B cell (primary cell): ENCODE results near the gene CTAGE4. TPM values are rescaled to one million over a fixed set of nuclear protein-coding genes. Genes with fewer than 3 reads are reported as not detected.
"Not testable (repeated sequence)": the region's sequence is repeated elsewhere in the genome, so short reads cannot be mapped to it uniquely, and the experiment has no call there.

ENCODE experiments used
- ATAC-seq: fragments of 200-7000 bp; cut with Tn5 transposase; one replicate; pipeline ENCODE4 v1.10.0; 2021; ENCODE audit warnings: low read depth, mild to moderate bottlenecking, moderate number of reproducible peaks, moderate library complexity
- CTCF ChIA-PET: fragments of 350-600 bp; sonication (Branson Sonifier 250); formaldehyde crosslinking; loops from one replicate; lab custom pipeline; 2021; ENCODE audit warnings: antibody characterized with exemption, inconsistent platforms; lab: Charles Lee
- POLR2A ChIA-PET: fragments of 350-600 bp; sonication (Branson Sonifier 250); formaldehyde crosslinking; loops from one replicate; lab custom pipeline; 2021; ENCODE audit warnings: antibody characterized with exemption; lab: Charles Lee
- DNase-seq: peaks from one replicate; pipeline ENCODE4 v3.0.0; 2013
- H2AFZ ChIP-seq: 2 replicates; pipeline ENCODE4 v1.6.1; 2012; ENCODE audit warnings: mild to moderate bottlenecking, low read depth, low read length; ENCODE audit not compliant: insufficient read depth, poor library complexity, severe bottlenecking
- H3K27ac ChIP-seq, 2 donors: 1 replicate in 1 of 2; 2 replicates in 1 of 2; pipeline ENCODE4 v1.5.1; 2012 to 2013; ENCODE audit warnings: low read length in 2 of 2, mild to moderate bottlenecking in 2 of 2, moderate library complexity in 1 of 2
- H3K27me3 ChIP-seq, 4 experiments: fragments of 200-600 bp in 1 of 4; sonication (generic) in 1 of 4; replicated peaks in 1 of 4; 1 replicate in 2 of 4; 2 replicates in 2 of 4; pipeline versions ENCODE4 v1.6.1 to v1.7.0; 2013 to 2016; ENCODE audit warnings: low read length in 3 of 4, mild to moderate bottlenecking in 2 of 4, mixed read lengths in 1 of 4, moderate library complexity in 1 of 4; ENCODE audit not compliant: insufficient read depth in 4 of 4, control insufficient read depth in 3 of 4; ENCODE audit errors: control extremely low read depth in 1 of 4
- H3K36me3 ChIP-seq, 2 experiments: replicated peaks in 1 of 2; 1 replicate in 1 of 2; 2 replicates in 1 of 2; pipeline versions ENCODE4 v1.6.1 to v1.7.1; 2013; ENCODE audit warnings: low read length in 1 of 2; ENCODE audit not compliant: insufficient read depth in 2 of 2, control insufficient read depth in 1 of 2; ENCODE audit errors: control extremely low read depth in 1 of 2, extremely low read depth in 1 of 2
- H3K4me1 ChIP-seq, 2 donors: fragments of 200-600 bp in 1 of 2; sonication (generic) in 1 of 2; 1 replicate in 1 of 2; 2 replicates in 1 of 2; pipeline versions ENCODE4 v1.5.1 to v1.6.1; 2013 to 2017; ENCODE audit warnings: low read length in 2 of 2; ENCODE audit not compliant: control insufficient read depth in 2 of 2, insufficient read depth in 2 of 2
- H3K4me2 ChIP-seq: replicated peaks from 2 replicates; pipeline ENCODE3; 2012; ENCODE audit warnings: mild to moderate bottlenecking, low read depth, low read length; ENCODE audit not compliant: poor library complexity, severe bottlenecking
- H3K4me3 ChIP-seq, 5 experiments: fragments of 200-600 bp in 1 of 5; sonication (generic) in 1 of 5; 1 replicate in 3 of 5; 2 replicates in 2 of 5; pipeline versions ENCODE4 v1.5.1 to v1.7.0; 2011 to 2016; ENCODE audit warnings: low read length in 4 of 5, mild to moderate bottlenecking in 4 of 5, low read depth in 2 of 5, control low read depth in 1 of 5, moderate library complexity in 1 of 5; ENCODE audit not compliant: insufficient read depth in 1 of 5; ENCODE audit errors: control extremely low read depth in 1 of 5, extremely low read depth in 1 of 5
- H3K79me2 ChIP-seq: fragments of 200-600 bp; sonication (generic); one replicate; pipeline ENCODE4 v1.6.0; 2016; ENCODE audit warnings: low read length; ENCODE audit not compliant: control insufficient read depth, insufficient read depth
- H3K9ac ChIP-seq: fragments of 200-600 bp; sonication (generic); 2 replicates; pipeline ENCODE4 v1.6.1; 2017; ENCODE audit warnings: mild to moderate bottlenecking, low read length, moderate library complexity
- H3K9me3 ChIP-seq, 3 donors: one replicate each; pipeline versions ENCODE4 v1.6.1 to v1.7.1; 2013; ENCODE audit warnings: low read length in 2 of 3; ENCODE audit not compliant: control insufficient read depth in 2 of 3, insufficient read depth in 1 of 3; ENCODE audit errors: control extremely low read depth in 1 of 3
- H4K20me1 ChIP-seq: 2 replicates; pipeline ENCODE4 v1.6.0; 2012; ENCODE audit warnings: mild to moderate bottlenecking, low read length; ENCODE audit not compliant: insufficient read depth, control insufficient read depth, poor library complexity, severe bottlenecking
- H3K27ac Mint-ChIP-seq: one replicate; pipeline ENCODE4 v1.8.0; 2021; ENCODE audit warnings: mixed read lengths
- H3K27me3 Mint-ChIP-seq: one replicate; pipeline ENCODE4 v1.8.0; 2021; ENCODE audit warnings: mixed read lengths
- H3K4me1 Mint-ChIP-seq: one replicate; pipeline ENCODE4 v1.8.0; 2021; ENCODE audit warnings: mixed read lengths
- H3K4me3 Mint-ChIP-seq: one replicate; pipeline ENCODE4 v1.8.0; 2021; ENCODE audit warnings: mixed read lengths
- H3K9me3 Mint-ChIP-seq: one replicate; pipeline ENCODE4 v1.8.0; 2022; ENCODE audit warnings: mixed read lengths; ENCODE audit not compliant: insufficient read depth
- whole genome bisulfite sequencing: methylation state at CpG from one replicate; pipeline ENCODE4 v1.1.5; 2013; ENCODE audit warnings: missing lambda C conversion rate; ENCODE audit not compliant: insufficient coverage; 5-methylcytosine and 5-hydroxymethylcytosine counted together
- intact Hi-C: fragments of 100-400 bp; cut with micrococcal nuclease; formaldehyde crosslinking; loops from one replicate; pipeline ENCODE4 v1.10.0; 2022
- polyA plus RNA-seq: library from polyadenylated mRNA; depleted of rRNA; stranded (reverse); fragments of >200 nt; gene quantifications from 2 replicates; pipeline ENCODE4 v1.2.3, GENCODE V29; 2012
- total RNA-seq, 2 donors: library from RNA; stranded (reverse); fragments of 120-200 nt in 1 of 2; gene quantifications; 1 replicate in 1 of 2; 2 replicates in 1 of 2; pipeline versions ENCODE4 v1.2.3 to v1.2.4, GENCODE V29; 2013 to 2022

The CTAGE4 gene
- total and polyA plus RNA-seq, 2 donors (not counting 1 experiment from before 2014, with no cell fraction given), result 0.12 TPM; not detected in 1

DNA sequence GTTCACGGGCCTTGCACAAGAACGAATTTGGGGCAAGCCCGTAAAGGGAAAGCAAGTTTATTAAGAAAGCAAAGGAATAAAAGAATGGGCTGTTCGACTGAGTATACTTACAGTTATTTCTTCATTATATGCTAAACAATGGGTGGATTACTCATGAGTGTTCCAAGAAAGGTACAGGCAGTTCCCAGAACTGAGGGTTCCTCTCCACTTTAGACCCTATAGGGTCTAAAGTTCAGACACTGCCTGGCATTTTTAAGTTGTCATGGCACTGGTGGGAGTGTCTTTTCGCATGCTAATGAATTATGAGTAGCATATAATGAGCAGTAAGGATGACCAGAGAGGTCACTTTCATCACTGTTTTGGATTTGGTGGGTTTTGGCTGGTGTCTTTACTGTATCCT, 22.0 kb downstream of the CTAGE4 start:
- H3K4me3 ChIP-seq, H3K36me3 ChIP-seq, H3K9me3 Mint-ChIP-seq, H3K4me3 Mint-ChIP-seq, H3K27ac ChIP-seq, H3K4me1 ChIP-seq, H3K27me3 Mint-ChIP-seq, H3K9me3 ChIP-seq, H3K79me2 ChIP-seq, CTCF ChIA-PET, DNase-seq, H3K27ac Mint-ChIP-seq, intact Hi-C loops, H3K4me1 Mint-ChIP-seq, H3K9ac ChIP-seq, H3K4me2 ChIP-seq, ATAC-seq, POLR2A ChIA-PET, H3K27me3 ChIP-seq, H4K20me1 ChIP-seq, H2AFZ ChIP-seq: not testable (repeated sequence)
- WGBS, result no CpG with 5 or more reads among the region's 5 CpGs

GRCh38 chr7:144217200-144217599, 33.9 kb downstream of the CTAGE4 start:
- H3K4me2 ChIP-seq, H3K4me3 Mint-ChIP-seq: not testable (repeated sequence)

DNA sequence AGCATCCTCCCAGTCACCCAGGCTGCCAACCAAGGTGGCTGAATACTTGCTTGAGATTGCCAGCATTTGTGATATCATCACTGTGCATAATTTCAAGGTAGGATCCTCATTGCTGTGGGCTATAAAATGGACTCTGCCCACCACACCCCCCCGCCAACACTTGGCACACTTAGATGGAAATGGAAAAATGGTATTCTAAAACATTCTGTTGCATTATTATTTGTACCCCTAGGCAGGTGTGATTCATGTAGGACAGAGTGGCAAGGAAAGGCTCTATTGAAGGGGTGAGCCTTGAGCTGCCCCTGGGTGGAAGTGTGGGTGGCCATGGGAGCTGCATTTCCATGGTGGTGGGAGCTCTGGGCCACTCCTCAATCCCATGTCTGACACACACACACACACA, 35.3 kb downstream of the CTAGE4 start:
- H3K9me3 ChIP-seq, H3K4me3 Mint-ChIP-seq, H3K4me2 ChIP-seq, H3K9me3 Mint-ChIP-seq, H3K4me3 ChIP-seq, H3K27me3 ChIP-seq, H3K27ac ChIP-seq, CTCF ChIA-PET, ATAC-seq, POLR2A ChIA-PET, DNase-seq, H3K4me1 ChIP-seq, intact Hi-C loops, H3K27me3 Mint-ChIP-seq, H3K27ac Mint-ChIP-seq, H3K36me3 ChIP-seq, H3K9ac ChIP-seq, H2AFZ ChIP-seq, H3K79me2 ChIP-seq, H3K4me1 Mint-ChIP-seq, H4K20me1 ChIP-seq: not testable (repeated sequence)
- WGBS, result no CpG with 5 or more reads among the region's 1 CpG

More at GRCh38 chr7:144217200-144217599, 33.9 kb downstream of the CTAGE4 start:
- H3K9ac ChIP-seq, H3K27ac ChIP-seq, H3K79me2 ChIP-seq, H3K27ac Mint-ChIP-seq, POLR2A ChIA-PET, H3K4me1 Mint-ChIP-seq, intact Hi-C loops, H3K4me3 ChIP-seq, DNase-seq, H3K36me3 ChIP-seq, H3K9me3 ChIP-seq, H3K27me3 ChIP-seq, H3K27me3 Mint-ChIP-seq, CTCF ChIA-PET, H4K20me1 ChIP-seq, H3K9me3 Mint-ChIP-seq, ATAC-seq, H3K4me1 ChIP-seq, H2AFZ ChIP-seq: not testable (repeated sequence)

DNA sequence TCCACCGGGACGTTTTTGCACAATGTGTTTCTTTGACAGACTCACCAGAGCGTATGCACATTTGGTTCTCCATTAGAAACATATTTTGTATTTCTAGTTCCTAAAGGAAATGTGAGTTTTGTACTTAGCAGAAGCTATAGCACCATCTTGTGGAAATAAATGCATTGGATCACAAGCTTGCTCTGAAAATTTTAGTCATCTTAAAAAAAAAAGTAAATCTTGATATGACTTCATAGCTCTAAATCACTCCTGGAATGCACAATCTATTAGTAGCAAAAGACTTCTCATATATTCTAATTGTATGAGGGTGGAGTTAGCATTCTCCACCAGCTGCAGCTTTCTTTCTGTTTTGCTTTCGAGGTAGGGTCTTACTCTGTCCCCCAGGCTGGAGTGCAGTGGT, 35.9 kb downstream of the CTAGE4 start:
- intact Hi-C loops, H3K4me3 Mint-ChIP-seq, H3K27ac ChIP-seq, H3K36me3 ChIP-seq, CTCF ChIA-PET, H3K4me3 ChIP-seq, H3K27me3 ChIP-seq, H3K27me3 Mint-ChIP-seq, H3K4me2 ChIP-seq, H3K9me3 ChIP-seq, H4K20me1 ChIP-seq, H3K4me1 ChIP-seq, H3K27ac Mint-ChIP-seq, H3K9ac ChIP-seq, DNase-seq, H3K4me1 Mint-ChIP-seq, H3K79me2 ChIP-seq, H3K9me3 Mint-ChIP-seq, H2AFZ ChIP-seq, POLR2A ChIA-PET: not testable (repeated sequence)
- no CpG with 5 or more reads among the region's 4 CpGs for WGBS
- ATAC-seq, result peak; percentile 36
